ENCODE results near the gene CXCL17.

CXCL17 gene

GRCh38 chr19:42431486-42431885, 11.3 kb downstream of the CXCL17 start:
- DNase-seq = no peak
- in situ Hi-C loops (cut with HindIII; ENCODE audit: low pct_ligation_motif_present, low pct_unique_long_range_greater_than_20kb, low sequenced_read_pairs) = no loop called here

GRCh38 chr19:42428676-42429075, 14.1 kb downstream of the CXCL17 start:
- in situ Hi-C loops (cut with HindIII; ENCODE audit: low pct_ligation_motif_present, low pct_unique_long_range_greater_than_20kb, low sequenced_read_pairs) = no loop called here

DNA sequence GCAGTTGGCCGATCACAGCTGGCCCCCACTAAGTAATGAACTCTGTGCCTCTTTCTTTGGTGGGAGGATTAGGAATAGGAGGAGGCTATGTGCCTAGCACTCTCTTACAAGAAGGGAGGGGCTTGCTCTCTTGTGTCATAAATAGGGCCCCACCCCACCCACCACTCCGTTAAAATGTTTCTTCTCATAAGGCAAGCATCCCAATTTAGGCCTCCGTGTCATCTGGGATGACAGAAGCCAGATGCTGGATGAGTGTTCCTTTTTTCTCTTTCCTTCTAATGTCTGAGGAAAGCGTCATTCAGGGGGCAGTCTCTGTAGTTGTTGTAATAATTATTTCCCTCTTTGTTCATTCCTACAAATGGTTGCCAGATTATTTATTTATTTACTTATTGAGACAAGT, 15.4 kb downstream of the CXCL17 start, which contains the start of gene LIPE:
Gene LIPE (minus strand): TSS at position 76 of the 400 bp plus-strand sequence. CDS start 239 bp downstream, outside the sequence.
- DNase-seq = no peak
- in situ Hi-C loops (cut with HindIII; ENCODE audit: low pct_ligation_motif_present, low pct_unique_long_range_greater_than_20kb, low sequenced_read_pairs) = no loop called here

More at GRCh38 chr19:42428676-42429075, 14.1 kb downstream of the CXCL17 start:
- no peak for DNase-seq

DNA sequence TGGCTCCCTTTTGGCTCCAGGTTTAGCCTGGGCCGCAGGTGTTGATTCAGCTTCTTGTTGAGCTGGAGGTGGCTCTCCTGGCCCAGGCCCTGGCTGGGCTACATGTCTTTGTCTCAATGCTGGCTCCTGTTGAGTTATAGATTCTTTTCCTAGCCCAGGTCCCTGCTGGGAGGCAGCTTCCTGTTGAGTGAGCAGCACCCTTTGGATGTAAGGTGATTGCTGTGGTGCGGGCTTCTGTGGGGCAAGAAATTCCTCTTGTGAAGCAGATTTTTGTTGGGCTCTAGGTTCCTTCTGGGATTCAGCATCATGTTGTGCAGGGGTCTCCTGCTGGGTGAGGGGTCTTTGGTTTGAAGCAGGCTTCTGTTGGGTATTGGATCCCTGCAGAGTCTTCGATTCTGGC, 16.1 kb downstream of the CXCL17 start:
- in situ Hi-C loops (cut with HindIII; ENCODE audit: low pct_ligation_motif_present, low pct_unique_long_range_greater_than_20kb, low sequenced_read_pairs) = no loop called here
- no peak for DNase-seq

GRCh38 chr19:42424712-42425131, 18.0 kb downstream of the CXCL17 start:
- in situ Hi-C loops (cut with HindIII; ENCODE audit: low pct_ligation_motif_present, low pct_unique_long_range_greater_than_20kb, low sequenced_read_pairs) = no loop called here
- DNase-seq = no peak

GRCh38 chr19:42424345-42424707, 18.4 kb downstream of the CXCL17 start:
- in situ Hi-C loops (cut with HindIII; ENCODE audit: low pct_ligation_motif_present, low pct_unique_long_range_greater_than_20kb, low sequenced_read_pairs) = no loop called here

DNA sequence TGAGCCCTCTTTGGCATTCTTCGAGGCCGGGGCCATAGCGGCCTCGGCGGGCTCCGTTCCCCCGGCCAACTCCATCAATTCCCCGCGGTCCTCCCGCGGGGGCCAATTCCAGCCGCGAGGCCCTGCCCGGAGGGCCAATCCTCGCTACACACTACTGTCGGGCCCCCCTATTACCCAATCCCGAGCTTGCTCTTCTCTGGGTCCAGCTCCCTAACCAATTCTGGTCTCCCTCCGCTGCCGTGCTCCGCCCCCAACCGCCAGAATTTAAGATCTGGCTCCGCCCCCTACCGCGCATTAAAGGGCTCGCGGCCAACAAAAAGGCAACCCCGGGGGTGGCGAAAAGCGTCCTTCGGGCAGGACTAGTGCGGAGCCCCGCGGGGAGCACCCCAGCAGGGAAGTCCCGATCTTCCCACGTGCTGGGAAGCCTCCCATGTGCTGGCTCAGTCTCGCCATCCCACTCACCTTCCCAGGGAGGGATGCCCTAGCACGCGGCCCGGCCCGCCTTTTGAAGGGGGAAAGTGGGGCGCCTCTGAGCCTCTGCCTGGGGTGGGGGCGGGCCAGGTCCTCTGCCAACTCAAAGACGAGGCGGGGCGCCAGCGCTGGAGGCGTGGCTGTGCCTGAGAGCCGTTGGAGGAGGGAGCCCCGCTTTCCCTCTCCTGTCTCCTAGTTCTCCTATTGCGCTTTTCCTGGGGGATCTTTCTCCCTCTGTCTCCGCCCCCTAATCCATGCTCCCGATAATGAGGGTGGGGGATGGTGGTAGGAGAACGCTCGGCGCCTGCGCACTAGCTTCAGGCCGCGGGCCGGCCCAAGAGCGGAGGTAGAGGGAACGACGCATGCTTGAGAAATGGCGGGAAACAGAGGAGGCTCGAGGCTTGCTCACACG, 19.0 kb downstream of the CXCL17 start:
- DNase-seq = peak; percentile 89
- in situ Hi-C loops (cut with HindIII; ENCODE audit: low pct_ligation_motif_present, low pct_unique_long_range_greater_than_20kb, low sequenced_read_pairs) = no loop called here

More at GRCh38 chr19:42424345-42424707, 18.4 kb downstream of the CXCL17 start:
- no peak for DNase-seq

GRCh38 chr19:42422901-42423461, 19.8 kb downstream of the CXCL17 start:
- in situ Hi-C loops (cut with HindIII; ENCODE audit: low pct_ligation_motif_present, low pct_unique_long_range_greater_than_20kb, low sequenced_read_pairs) = no loop called here
- DNase-seq = peak; percentile 12

DNA sequence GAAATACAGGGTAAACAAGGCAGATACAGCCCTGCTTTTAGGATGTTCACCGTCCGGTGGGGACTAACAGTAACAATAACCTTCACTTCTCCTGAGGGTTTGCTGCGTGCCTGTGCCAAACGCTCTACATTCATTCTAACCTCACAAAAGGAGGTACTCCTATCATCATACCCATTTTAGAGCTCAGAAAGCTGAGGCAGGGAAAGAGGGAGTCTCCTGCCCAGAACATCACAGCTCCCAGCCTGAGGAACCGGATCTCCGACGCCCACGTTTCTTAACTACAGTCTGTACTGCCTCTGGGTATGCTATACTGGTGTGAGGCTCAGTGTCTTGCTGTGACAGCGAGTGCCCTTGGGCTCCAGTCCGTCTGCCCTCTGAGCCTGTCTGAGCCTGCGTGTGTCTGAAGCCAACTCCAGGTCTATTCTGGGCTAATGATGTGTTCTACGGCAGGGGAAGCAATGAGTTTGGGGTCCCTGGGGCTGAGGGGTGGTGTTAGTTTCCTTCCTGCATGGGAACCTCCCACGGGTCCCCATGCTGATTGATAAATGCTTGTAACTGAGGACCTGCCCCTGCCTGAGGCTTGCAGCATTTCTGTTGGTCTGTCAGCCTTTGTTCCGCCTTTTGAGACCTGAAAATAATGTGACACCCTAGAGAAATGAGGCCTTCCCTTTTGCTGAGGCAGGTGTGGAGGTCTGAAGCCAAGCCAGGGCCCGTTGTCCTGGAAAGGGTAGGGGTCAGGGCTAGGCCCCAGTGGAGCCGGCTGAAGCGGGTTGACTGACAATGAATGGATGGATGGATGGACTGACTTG, 20.4 kb downstream of the CXCL17 start:
- no peak for DNase-seq

DNA sequence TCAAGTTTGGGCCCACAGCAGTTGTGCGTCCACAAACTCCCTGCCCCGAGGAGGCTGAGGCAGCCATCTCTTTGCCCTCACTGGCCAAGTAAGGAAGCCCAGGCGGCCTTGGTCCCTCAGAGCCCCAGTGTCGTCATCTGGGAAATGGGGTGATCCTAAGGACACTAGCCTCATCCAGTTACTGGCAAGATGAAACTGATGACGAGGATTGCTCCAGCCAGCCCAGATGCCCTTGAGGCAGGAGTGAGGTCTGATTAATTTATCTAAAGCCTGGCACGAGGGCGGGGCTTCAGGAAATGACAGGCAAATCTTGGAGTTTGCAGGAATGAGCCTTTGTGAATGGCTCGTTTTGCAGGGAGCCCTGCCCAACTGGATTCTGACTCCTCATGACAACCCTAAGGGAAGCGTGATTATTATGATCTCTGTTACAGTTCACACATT, 21.1 kb downstream of the CXCL17 start:
- no peak for DNase-seq

More for the DNA sequence above, 20.4 kb downstream of the CXCL17 start:
- in situ Hi-C loops (cut with HindIII; ENCODE audit: low pct_ligation_motif_present, low pct_unique_long_range_greater_than_20kb, low sequenced_read_pairs) = no loop called here

GRCh38 chr19:42421101-42421500, 21.6 kb downstream of the CXCL17 start:
- in situ Hi-C loops (cut with HindIII; ENCODE audit: low pct_ligation_motif_present, low pct_unique_long_range_greater_than_20kb, low sequenced_read_pairs) = no loop called here
- DNase-seq = no peak

More for the DNA sequence above, 21.1 kb downstream of the CXCL17 start:
- in situ Hi-C loops (cut with HindIII; ENCODE audit: low pct_ligation_motif_present, low pct_unique_long_range_greater_than_20kb, low sequenced_read_pairs) = no loop called here

- DNase-seq = peak; percentile 58
- in situ Hi-C loops (cut with HindIII; ENCODE audit: low pct_ligation_motif_present, low pct_unique_long_range_greater_than_20kb, low sequenced_read_pairs) = no loop called here
Measured at GRCh38 chr19:42420055-42420544, 22.6 kb downstream of the CXCL17 start.

DNA sequence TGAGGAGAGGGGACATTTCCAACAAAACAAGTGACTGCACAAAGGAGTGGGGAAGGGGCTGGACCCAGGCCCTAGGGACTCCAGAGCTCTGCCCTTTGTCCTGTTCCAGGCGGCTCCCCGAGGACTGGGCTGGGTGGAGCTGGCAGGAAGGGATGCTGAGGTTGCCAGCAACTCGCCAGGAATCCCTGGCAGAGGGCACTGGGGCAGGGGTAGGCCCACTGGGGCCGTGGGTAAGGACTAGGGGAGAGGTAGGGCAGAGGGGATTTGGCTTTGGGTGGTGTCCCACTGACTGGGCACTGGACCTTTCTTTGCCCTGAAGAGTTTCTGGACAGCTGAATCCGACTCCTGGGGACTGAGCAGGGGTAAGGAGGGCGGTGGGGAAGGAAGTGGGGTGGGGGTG, 23.4 kb downstream of the CXCL17 start:
- in situ Hi-C loops (cut with HindIII; ENCODE audit: low pct_ligation_motif_present, low pct_unique_long_range_greater_than_20kb, low sequenced_read_pairs) = no loop called here
- no peak for DNase-seq

DNA sequence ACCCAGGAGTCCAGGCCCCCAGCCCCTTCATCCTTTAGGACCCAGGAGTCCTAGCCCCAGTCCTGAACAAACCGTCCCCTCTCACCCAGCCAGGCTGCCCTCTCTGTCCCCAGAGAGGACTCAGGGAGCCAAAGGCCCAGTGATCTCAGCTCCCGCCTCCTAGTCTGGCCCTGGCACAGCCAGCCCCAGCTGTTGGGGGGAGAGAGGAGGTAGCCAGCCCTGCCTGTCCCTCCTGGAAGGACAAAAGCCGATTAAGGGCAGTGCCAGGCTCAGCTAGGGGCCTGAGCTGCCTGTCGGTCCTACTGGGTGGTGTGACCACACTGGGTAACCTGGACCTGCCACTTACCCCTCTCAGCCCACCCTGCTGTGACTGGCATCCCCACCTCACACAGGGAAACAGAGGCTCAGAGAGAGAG, 30.1 kb downstream of the CXCL17 start:
- DNase-seq = no peak
- in situ Hi-C loops (cut with HindIII; ENCODE audit: low pct_ligation_motif_present, low pct_unique_long_range_greater_than_20kb, low sequenced_read_pairs) = no loop called here

DNA sequence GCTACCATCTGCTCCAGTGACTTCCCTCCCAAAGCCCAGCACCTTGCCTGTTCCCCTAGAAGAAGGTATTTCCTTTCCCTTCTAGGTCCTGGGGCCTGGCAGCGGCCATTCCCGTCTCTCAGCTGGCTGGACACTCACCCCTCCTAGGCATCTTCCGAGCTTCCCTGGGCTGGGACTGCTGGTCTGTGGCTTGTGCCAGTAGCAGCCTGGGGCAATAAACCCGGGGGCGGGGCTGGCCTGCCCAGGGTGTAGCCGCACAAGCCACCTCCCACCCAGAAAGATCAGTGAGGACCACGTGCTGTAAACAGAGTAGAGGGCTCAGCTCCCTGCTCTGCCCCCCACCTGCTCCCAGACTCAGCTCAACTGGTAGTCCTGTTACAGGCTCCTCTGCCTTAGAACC, 30.5 kb downstream of the CXCL17 start:
- in situ Hi-C loops (cut with HindIII; ENCODE audit: low pct_ligation_motif_present, low pct_unique_long_range_greater_than_20kb, low sequenced_read_pairs) = no loop called here
- DNase-seq = no peak

- in situ Hi-C loops (cut with HindIII; ENCODE audit: low pct_ligation_motif_present, low pct_unique_long_range_greater_than_20kb, low sequenced_read_pairs) = no loop called here
- DNase-seq = no peak
Measured at GRCh38 chr19:42411581-42412178, 31.1 kb downstream of the CXCL17 start.

DNA sequence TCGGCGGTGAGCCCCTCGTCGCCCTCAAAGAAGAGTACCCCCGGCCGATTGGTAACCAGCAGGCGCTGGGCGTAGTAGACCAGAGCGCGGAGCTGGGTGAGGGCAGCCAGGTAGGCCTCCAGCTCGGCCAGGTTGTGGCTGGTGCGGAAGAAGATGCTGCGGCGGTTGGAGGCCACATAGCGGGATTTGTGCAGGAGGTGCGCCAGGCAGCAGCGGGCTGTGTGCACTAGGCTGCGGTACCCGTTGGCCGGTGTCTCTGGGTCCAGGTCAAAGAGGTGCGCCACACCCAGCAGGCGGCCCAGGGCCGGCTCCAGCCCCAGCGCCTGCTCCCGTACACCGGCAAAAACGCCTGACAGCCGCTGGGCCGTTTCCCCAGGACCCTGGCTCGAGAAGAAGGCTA, 32.4 kb downstream of the CXCL17 start:
- in situ Hi-C loops (cut with HindIII; ENCODE audit: low pct_ligation_motif_present, low pct_unique_long_range_greater_than_20kb, low sequenced_read_pairs) = no loop called here
- no peak for DNase-seq

GRCh38 chr19:42409477-42409876, 33.3 kb downstream of the CXCL17 start:
- in situ Hi-C loops (cut with HindIII; ENCODE audit: low pct_ligation_motif_present, low pct_unique_long_range_greater_than_20kb, low sequenced_read_pairs) = no loop called here
- DNase-seq = no peak

DNA sequence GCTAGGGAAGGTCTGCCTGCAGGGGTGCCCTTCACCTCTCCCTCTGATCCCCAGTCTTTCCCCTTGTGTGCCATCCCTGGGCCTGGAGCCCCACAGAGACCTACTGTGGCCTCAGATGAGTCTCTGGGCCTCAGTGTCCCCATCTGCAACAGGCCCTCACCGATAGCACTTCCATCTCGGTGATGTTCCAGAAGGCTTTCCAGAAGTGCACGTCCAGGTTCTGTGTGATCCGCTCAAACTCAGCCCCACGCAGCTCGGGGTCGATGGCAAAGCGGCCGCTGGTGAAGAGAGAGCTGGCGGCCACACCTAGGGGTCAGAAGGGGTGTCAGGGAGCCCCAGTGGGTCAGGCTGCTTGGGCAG, 35.0 kb downstream of the CXCL17 start:
- no peak for DNase-seq
- in situ Hi-C loops (cut with HindIII; ENCODE audit: low pct_ligation_motif_present, low pct_unique_long_range_greater_than_20kb, low sequenced_read_pairs) = no loop called here
